Measurements from ENCODE around the gene COA1. TPM values are rescaled to one million over a fixed set of nuclear protein-coding genes. Genes with fewer than 3 reads are reported as not detected.
A peak's percentile ranks its signal among the peaks of the same experiment; 100 is the strongest.

COA1 gene
- polyA plus RNA-seq, 2 of the 4 experiments (the other 2 are of a cell fraction): 57.5 to 91.4 TPM

GRCh38 chr7:43694399-43694748 lies 34.9 kb downstream of the COA1 start:
- 38% methylated on average over 2 of the region's 2 CpGs for WGBS (ENCODE audit: missing lambda C conversion rate)
- Histone ChIP-seq H3K9me3 (no peaks in the 10 kb centered on the region), H3K27ac (peak overlapping the region; percentile 64 to 85), H3K4me2 (peak overlapping the region; percentile 75), H3K4me3 (no peak overlapping the region), H3K4me1 (peaks cover 69% of the 10 kb centered on the region)
- ATAC-seq (peak; percentile 73 to 79), FAIRE-seq (no peak), DNase-seq (ENCODE audit: low read depth in 1 of 2, low spot score in 1 of 2) (peak in 1 of 2 experiments; percentile 38)
- TF ChIP-seq PHF8 (IDR thresholded peaks at IDR 0.05; ENCODE audit: borderline replicate concordance, low read depth) (no peak), JUNB (IDR thresholded peaks at IDR 0.05) (peak; percentile 53; the same call in 1 of the 2 replicates), NFE2L2 (conservative IDR thresholded peaks at IDR 0.05; ENCODE audit: low read length) (no peak), RAD21 (conservative IDR thresholded peaks at IDR 0.05 in 1 of 2, IDR thresholded peaks at IDR 0.05 in 1 of 2) (peak in 1 of 2 experiments; percentile 15; a peak in 2 of 5 replicates), CTCF (IDR thresholded peaks at IDR 0.05) (no peak), CEBPB (IDR thresholded peaks at IDR 0.05) (peak; percentile 54 to 77; a peak in 3 of 4 replicates)
- CTCF ChIA-PET: interaction anchor here (0.8 to 12.3 kb wide), 7 partner anchors 10 to 144 kb away, joined by 3 to 87 read pairs (median 3); partner anchors contain the start of gene STK17A
- POLR2A ChIA-PET: interaction anchor here (1.0 to 2.7 kb wide), 2 partner anchors 46 to 112 kb away, joined by 3 to 25 read pairs; partner anchors contain the start of gene STK17A

- peak; percentile 68 to 80 for ATAC-seq
- no peak overlapping the region for H3K4me3 ChIP-seq
- peak overlapping the region; percentile 75 for H3K4me2 ChIP-seq
- no peaks in the 10 kb centered on the region for H3K9me3 ChIP-seq
- peaks cover 67% of the 10 kb centered on the region for H3K4me1 ChIP-seq
- POLR2A ChIA-PET: interaction anchor here (1.0 to 2.7 kb wide), 3 partner anchors 15 to 111 kb away, joined by 3 to 25 read pairs (median 3); partner anchors contain the start of gene STK17A
- 72% methylated on average over 4 of the region's 4 CpGs for WGBS (ENCODE audit: missing lambda C conversion rate)
- TF ChIP-seq MYC (IDR thresholded peaks at IDR 0.05; ENCODE audit: borderline replicate concordance, low read length): no peak
- TF ChIP-seq JUN (IDR thresholded peaks at IDR 0.05): 0 out of 5 replicates have a peak, but pooled peaks of 1 of the 2 experiments have one; percentile 27
- TF ChIP-seq JUNB (IDR thresholded peaks at IDR 0.05): peak; percentile 67
- peak; percentile 73 for TF ChIP-seq MAFK (IDR thresholded peaks at IDR 0.05; ENCODE audit: partially characterized antibody)
- peak; percentile 53 for TF ChIP-seq FOSL2 (IDR thresholded peaks at IDR 0.05)
- peak; percentile 55 for TF ChIP-seq FOSL2 (CRISPR knock-in tag; IDR thresholded peaks at IDR 0.05)
- no peak for TF ChIP-seq TP53 (CRISPR knock-in tag; IDR thresholded peaks at IDR 0.05)
- H3K27ac ChIP-seq: peak overlapping the region; percentile 64 to 85
- FAIRE-seq: no peak
- peak; percentile 31 to 44 for DNase-seq (ENCODE audit: low read depth in 1 of 2, low spot score in 1 of 2)
- CTCF ChIA-PET: interaction anchor here (0.6 to 12.3 kb wide), 11 partner anchors 11 to 752 kb away, joined by 3 to 87 read pairs (median 3); partner anchors contain the start of gene STK17A
Observed at GRCh38 chr7:43693687-43694398, 35.5 kb downstream of the COA1 start.

- ChIA-PET POLR2A (interaction anchor here (1.1 to 2.7 kb wide), 2 partner anchors 14 to 110 kb away, joined by 3 to 25 read pairs; partner anchors contain the start of gene STK17A), CTCF (interaction anchor here (0.6 to 12.3 kb wide), 9 partner anchors 9 to 751 kb away, joined by 3 to 87 read pairs (median 4); partner anchors contain the start of gene STK17A)
- TF ChIP-seq JUN (IDR thresholded peaks at IDR 0.05) (no peak), MAZ (IDR thresholded peaks at IDR 0.05; ENCODE audit: borderline replicate concordance, low read depth, low read length) (no peak), EHF (CRISPR knock-in tag; IDR thresholded peaks at IDR 0.05) (no peak), MAFK (IDR thresholded peaks at IDR 0.05; ENCODE audit: partially characterized antibody) (peak; percentile 55), JUNB (IDR thresholded peaks at IDR 0.05) (0 out of 2 replicates have a peak, but pooled peaks have one; percentile 33)
- FAIRE-seq: no peak
- H3K4me2 ChIP-seq: peak overlapping the region; percentile 75
- 9% methylated on average over 2 of the region's 2 CpGs for WGBS (ENCODE audit: missing lambda C conversion rate)
- H3K4me3 ChIP-seq: no peak overlapping the region
- H3K4me1 ChIP-seq: peaks cover 56% of the 10 kb centered on the region
- peak; percentile 24 to 36 for DNase-seq (ENCODE audit: low read depth in 1 of 2, low spot score in 1 of 2)
- peak overlapping the region; percentile 64 to 85 for H3K27ac ChIP-seq
- ATAC-seq: peak; percentile 58 to 62
- no peaks in the 10 kb centered on the region for H3K9me3 ChIP-seq
Observed at GRCh38 chr7:43692582-43693373, 36.5 kb downstream of the COA1 start.

Data from A549 (cell line).